HAP-1 (cell line): Measurements from ENCODE around the gene SIRT5.
A peak's percentile ranks its signal among the peaks of the same experiment; 100 is the strongest.

Experiments used
- DNase-seq, 2 experiments: peaks; one replicate each; pipeline ENCODE4 v3.0.0-alpha.2; 2016 to 2020; ENCODE audit warnings: low spot score in 2 of 2
- H3K27me3 ChIP-seq: fragments of 250-450 bp; sonication (Bioruptor Pico); 2 replicates; pipeline ENCODE4 v1.5.1; 2020; ENCODE audit warnings: low read depth, mild to moderate bottlenecking, moderate library complexity
- H3K36me3 ChIP-seq: fragments of 250-450 bp; sonication (Bioruptor Pico); replicated peaks from 2 replicates; pipeline ENCODE4 v1.5.1; 2020; ENCODE audit warnings: mild to moderate bottlenecking
- H3K4me1 ChIP-seq: fragments of 250-450 bp; sonication (Bioruptor Pico); 2 replicates; pipeline ENCODE4 v1.5.1; 2020; ENCODE audit warnings: mild to moderate bottlenecking
- H3K4me3 ChIP-seq: fragments of 250-450 bp; sonication (Bioruptor Pico); 2 replicates; pipeline ENCODE4 v1.5.1; 2020; ENCODE audit warnings: mild to moderate bottlenecking, moderate library complexity
- H3K9me3 ChIP-seq: fragments of 250-450 bp; sonication (Bioruptor Pico); 2 replicates; pipeline ENCODE4 v1.5.1; 2020; ENCODE audit warnings: mild to moderate bottlenecking, moderate library complexity
- in situ Hi-C: fragments of 300-500 bp; cut with MboI; formaldehyde crosslinking; loops from 3 replicates; pipeline ENCODE4 v1.14.3; 2020; ENCODE audit warnings: low sequenced_read_pairs, inconsistent platforms, mixed read lengths

Gene SIRT5

DNA sequence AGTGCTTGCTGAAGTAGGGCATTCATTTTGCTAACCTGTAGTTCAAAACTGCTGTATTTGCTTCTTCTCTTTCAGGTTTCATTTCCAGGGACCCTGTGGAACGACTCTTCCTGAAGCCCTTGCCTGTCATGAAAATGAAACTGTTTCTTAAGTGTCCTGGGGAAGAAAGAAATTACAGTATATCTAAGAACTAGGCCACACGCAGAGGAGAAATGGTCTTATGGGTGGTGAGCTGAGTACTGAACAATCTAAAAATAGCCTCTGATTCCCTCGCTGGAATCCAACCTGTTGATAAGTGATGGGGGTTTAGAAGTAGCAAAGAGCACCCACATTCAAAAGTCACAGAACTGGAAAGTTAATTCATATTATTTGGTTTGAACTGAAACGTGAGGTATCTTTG lies 37.3 kb downstream of the SIRT5 start:
- peaks cover 7% of the 10 kb centered on the region for H3K36me3 ChIP-seq
- no peaks in the 10 kb centered on the region for H3K9me3 ChIP-seq
- no peaks in the 10 kb centered on the region for H3K27me3 ChIP-seq
- H3K4me1 ChIP-seq: peaks cover 11% of the 10 kb centered on the region
- in situ Hi-C loops: no loop called here
- no peak overlapping the region for H3K4me3 ChIP-seq
- DNase-seq: no peak

DNA sequence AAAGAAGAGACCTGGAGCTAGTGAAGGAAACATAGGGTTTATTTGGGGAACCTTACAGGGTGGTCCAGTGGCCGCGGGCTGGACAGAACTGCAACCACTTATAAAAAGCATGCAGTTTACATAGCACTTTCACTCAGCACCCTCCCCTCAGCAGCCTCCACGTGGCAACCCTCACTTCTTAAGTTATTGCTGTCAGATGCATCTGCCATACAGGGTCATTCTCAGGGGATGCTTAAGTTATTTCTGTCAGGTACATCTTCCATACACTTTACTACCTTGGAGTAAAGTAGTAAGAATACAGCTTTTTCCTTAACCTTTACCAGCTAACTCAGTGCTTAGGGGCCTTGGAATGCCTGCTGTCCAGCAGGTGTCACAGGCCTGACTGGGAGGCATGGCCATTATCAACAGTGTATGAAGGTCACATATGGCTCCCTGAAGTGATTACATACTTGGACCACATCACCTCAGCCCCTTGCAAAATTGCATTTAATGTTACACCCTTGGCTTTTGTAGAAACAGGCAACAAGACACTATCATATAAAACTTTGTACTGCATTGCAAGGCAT lies 38.7 kb downstream of the SIRT5 start:
- no peaks in the 10 kb centered on the region for H3K27me3 ChIP-seq
- DNase-seq: no peak
- H3K4me1 ChIP-seq: peaks cover 20% of the 10 kb centered on the region
- H3K36me3 ChIP-seq: peaks cover 21% of the 10 kb centered on the region
- no peaks in the 10 kb centered on the region for H3K9me3 ChIP-seq
- in situ Hi-C loops: no loop called here
- H3K4me3 ChIP-seq: no peak overlapping the region

DNA sequence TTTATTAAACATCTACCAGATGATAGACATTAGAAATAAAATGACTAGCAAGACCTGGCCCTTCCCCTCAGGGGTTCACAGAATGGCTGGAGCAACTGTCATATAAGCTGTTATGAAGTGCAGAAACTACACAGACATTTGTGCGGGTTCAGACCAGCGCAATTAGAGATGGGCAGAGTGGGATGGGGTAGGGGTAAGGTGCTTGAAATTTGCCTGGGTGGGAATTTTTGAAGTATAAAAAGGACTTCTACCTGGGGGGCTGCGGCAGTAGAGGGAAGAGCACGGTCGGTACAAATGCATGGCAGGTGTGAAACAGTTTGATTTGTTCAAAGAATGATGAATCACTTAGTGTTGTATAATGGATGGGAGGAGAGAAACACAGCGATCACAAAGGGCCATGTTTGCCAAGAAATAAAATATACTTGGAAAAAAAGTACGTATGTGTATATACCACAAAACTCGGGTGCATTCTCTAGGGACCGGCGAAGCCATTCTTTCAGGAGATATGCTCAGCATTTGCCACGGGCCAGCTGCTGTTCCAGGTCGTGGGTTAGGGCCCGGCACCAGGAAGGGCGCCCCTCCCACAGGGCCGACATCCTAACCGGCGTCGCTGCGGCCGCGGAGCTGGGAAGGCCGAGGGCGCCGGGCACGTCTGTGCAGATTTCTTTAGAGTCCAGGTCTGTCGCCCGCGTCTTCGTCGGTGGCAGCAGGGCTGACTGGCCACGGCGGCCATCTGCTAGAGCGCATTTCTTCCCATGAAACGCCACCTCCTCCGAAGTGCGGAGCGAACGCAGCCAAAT lies 39.9 kb downstream of the SIRT5 start:
- peaks cover 31% of the 10 kb centered on the region for H3K36me3 ChIP-seq
- H3K4me1 ChIP-seq: peaks cover 20% of the 10 kb centered on the region
- in situ Hi-C loops: no loop called here
- peak; percentile 25 to 67 for DNase-seq
- H3K27me3 ChIP-seq: no peaks in the 10 kb centered on the region
- H3K9me3 ChIP-seq: no peaks in the 10 kb centered on the region
- H3K4me3 ChIP-seq: peak overlapping the region; percentile 92

GRCh38 chr6:13614926-13615791 lies 40.8 kb downstream of the SIRT5 start, which contains the start of gene NOL7:
NOL7 (plus strand) TSS chr6:13615335; CDS start chr6:13615359, 24 bp downstream.
- Histone ChIP-seq H3K27me3 (no peaks in the 10 kb centered on the region), H3K4me1 (peaks cover 20% of the 10 kb centered on the region), H3K9me3 (no peaks in the 10 kb centered on the region), H3K36me3 (peaks cover 40% of the 10 kb centered on the region), H3K4me3 (peak within 1 kb of the TSS; percentile 92)
- in situ Hi-C loops: no loop called here
- DNase-seq: peak; percentile 90 to 99

GRCh38 chr6:13615792-13616120 lies 41.4 kb downstream of the SIRT5 start:
- no peaks in the 10 kb centered on the region for H3K27me3 ChIP-seq
- H3K4me3 ChIP-seq: peak overlapping the region; percentile 92
- peak; percentile 39 to 71 for DNase-seq
- H3K36me3 ChIP-seq: peaks cover 46% of the 10 kb centered on the region
- in situ Hi-C loops: no loop called here
- H3K4me1 ChIP-seq: peaks cover 20% of the 10 kb centered on the region
- H3K9me3 ChIP-seq: no peaks in the 10 kb centered on the region

DNA sequence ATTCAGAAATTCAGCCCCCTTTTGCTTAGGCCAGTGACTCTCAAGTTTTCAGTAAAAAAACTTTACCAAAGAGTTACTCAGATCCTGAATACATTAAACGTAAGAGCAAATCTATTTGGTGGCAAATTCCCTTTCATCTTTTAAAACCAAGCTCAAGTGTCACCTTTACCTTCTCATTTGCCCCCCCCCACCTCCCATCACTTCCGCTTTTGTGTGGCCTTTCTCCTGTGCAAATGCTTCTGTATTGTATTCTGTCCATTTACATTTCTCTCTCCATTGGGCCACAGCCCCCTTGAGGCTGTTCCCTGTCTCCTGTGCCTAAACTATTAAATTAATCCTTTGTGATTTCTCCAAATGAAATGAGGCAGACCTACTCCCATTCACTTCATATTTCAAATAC lies 42.7 kb downstream of the SIRT5 start:
- H3K36me3 ChIP-seq: peaks cover 59% of the 10 kb centered on the region
- in situ Hi-C loops: no loop called here
- H3K4me3 ChIP-seq: no peak overlapping the region
- DNase-seq: peak; percentile 33 to 34
- no peaks in the 10 kb centered on the region for H3K9me3 ChIP-seq
- H3K4me1 ChIP-seq: peaks cover 20% of the 10 kb centered on the region
- no peaks in the 10 kb centered on the region for H3K27me3 ChIP-seq

DNA sequence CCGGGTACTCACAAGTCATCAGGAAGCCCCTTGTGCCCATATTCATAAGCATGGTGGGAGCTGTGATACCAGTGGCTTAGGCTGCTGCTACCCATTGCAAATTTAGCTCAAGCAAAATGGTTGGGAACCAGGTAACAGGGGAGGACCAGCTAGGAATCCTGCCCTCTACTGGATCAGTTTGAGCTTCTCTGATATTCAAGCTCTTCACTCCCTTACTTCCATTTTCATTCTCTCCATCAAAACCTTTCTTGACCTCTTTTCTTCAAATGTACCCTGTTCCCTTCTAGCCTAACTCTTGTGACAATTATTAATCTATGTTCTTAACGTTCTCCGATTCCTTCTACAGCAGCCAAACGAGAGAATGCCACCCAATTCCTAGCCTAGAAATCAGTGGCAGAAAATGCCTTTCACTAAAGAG lies 50.5 kb downstream of the SIRT5 start:
- in situ Hi-C loops: no loop called here
- no peak overlapping the region for H3K4me3 ChIP-seq
- H3K9me3 ChIP-seq: no peaks in the 10 kb centered on the region; the same call in 1 of the 2 replicates
- peak; percentile 44 to 45 for DNase-seq
- H3K36me3 ChIP-seq: peaks cover 62% of the 10 kb centered on the region
- peaks cover 6% of the 10 kb centered on the region for H3K4me1 ChIP-seq
- no peaks in the 10 kb centered on the region for H3K27me3 ChIP-seq

- Histone ChIP-seq H3K36me3 (peaks cover 30% of the 10 kb centered on the region), H3K4me3 (no peak overlapping the region), H3K27me3 (no peaks in the 10 kb centered on the region), H3K9me3 (no peaks in the 10 kb centered on the region; the same call in 1 of the 2 replicates), H3K4me1 (peaks cover 6% of the 10 kb centered on the region)
- DNase-seq: no peak
- in situ Hi-C loops: no loop called here
Measured at GRCh38 chr6:13629459-13630116, 55.2 kb downstream of the SIRT5 start.

GRCh38 chr6:13630499-13630898 lies 56.1 kb downstream of the SIRT5 start:
- no peaks in the 10 kb centered on the region for H3K27me3 ChIP-seq
- DNase-seq: no peak
- in situ Hi-C loops: no loop called here
- H3K9me3 ChIP-seq: no peaks in the 10 kb centered on the region; the same call in 1 of the 2 replicates
- no peak overlapping the region for H3K4me3 ChIP-seq
- H3K4me1 ChIP-seq: peaks cover 6% of the 10 kb centered on the region
- H3K36me3 ChIP-seq: peaks cover 27% of the 10 kb centered on the region

DNA sequence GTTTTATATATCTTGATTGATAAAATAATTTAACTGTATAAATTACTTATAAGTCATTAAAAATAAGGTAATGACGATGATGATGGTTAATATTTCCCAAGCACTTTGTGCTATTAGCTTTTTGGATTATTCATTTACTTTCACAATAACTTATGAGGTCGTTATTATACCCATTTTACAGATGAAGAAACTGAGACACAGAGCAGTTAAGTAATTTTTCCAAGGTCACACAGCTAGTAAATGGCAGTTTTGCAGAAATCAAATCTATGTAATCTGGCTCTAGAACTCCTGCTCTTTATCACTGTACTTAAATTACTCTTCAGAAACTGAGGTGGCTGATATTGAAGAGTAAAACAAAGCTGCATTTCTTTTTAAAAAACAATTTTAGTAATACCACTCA lies 58.9 kb downstream of the SIRT5 start:
- H3K9me3 ChIP-seq: no peaks in the 10 kb centered on the region; the same call in 1 of the 2 replicates
- H3K4me3 ChIP-seq: no peak overlapping the region
- peaks cover 5% of the 10 kb centered on the region for H3K4me1 ChIP-seq
- in situ Hi-C loops: no loop called here
- DNase-seq: no peak
- no peaks in the 10 kb centered on the region for H3K27me3 ChIP-seq
- peaks cover 27% of the 10 kb centered on the region for H3K36me3 ChIP-seq

DNA sequence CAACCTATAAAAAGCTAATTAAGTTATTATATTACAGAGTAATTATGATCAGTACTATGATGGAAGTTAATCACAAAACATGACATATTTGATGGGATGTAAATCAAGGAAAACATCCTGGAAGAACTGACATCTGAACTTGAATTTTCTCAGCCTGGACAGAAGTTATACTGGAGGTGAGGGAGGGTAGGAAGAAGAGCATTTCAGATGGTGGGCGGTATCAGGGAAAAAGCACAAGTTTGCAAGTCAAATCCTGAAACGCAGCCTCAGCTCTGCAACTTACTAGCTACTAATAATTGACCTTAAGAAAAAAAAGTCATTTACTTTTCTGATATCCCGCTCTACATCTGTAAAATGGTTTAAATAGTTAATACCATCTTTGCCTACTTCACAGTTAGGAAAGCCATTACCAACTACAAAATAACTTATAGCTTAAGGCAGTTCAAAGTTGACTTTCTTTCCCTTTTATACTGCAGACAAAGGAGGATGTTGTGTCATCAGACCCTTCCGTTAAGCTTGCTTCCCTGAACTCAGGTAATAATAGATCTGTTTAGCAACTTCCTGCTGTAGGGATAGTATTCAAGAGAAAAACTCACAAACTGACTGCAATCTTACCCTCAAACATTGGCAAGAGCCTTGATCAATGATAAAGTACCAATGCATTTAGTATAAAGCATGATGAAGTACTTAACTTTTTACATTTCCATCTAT lies 61.7 kb downstream of the SIRT5 start:
- Histone ChIP-seq H3K4me1 (no peaks in the 10 kb centered on the region), H3K4me3 (no peak overlapping the region), H3K27me3 (no peaks in the 10 kb centered on the region), H3K9me3 (no peaks in the 10 kb centered on the region), H3K36me3 (peaks cover 25% of the 10 kb centered on the region)
- in situ Hi-C loops: no loop called here
- no peak for DNase-seq

- DNase-seq: no peak
- Histone ChIP-seq H3K4me1 (no peaks in the 10 kb centered on the region), H3K27me3 (no peaks in the 10 kb centered on the region), H3K4me3 (no peak overlapping the region), H3K9me3 (no peaks in the 10 kb centered on the region), H3K36me3 (peaks cover 21% of the 10 kb centered on the region)
- in situ Hi-C loops: no loop called here
Measured at GRCh38 chr6:13638014-13638413, 63.6 kb downstream of the SIRT5 start.

GRCh38 chr6:13638626-13639025 lies 64.2 kb downstream of the SIRT5 start:
- Histone ChIP-seq H3K4me3 (no peak overlapping the region), H3K9me3 (no peaks in the 10 kb centered on the region), H3K27me3 (no peaks in the 10 kb centered on the region), H3K36me3 (peaks cover 21% of the 10 kb centered on the region), H3K4me1 (no peaks in the 10 kb centered on the region)
- DNase-seq: no peak
- in situ Hi-C loops: no loop called here
